NAMALWA (cell line): ENCODE results near the gene HTRA2.

Experiments used
- DNase-seq: peaks from one replicate; pipeline ENCODE4 v3.0.0-alpha.2; 2015; ENCODE audit warnings: low spot score

The HTRA2 gene

GRCh38 chr2:74500578-74500946 is 29.2 kb upstream of the HTRA2 start:
- no peak for DNase-seq

GRCh38 chr2:74501335-74502071 is 28.2 kb upstream of the HTRA2 start:
- DNase-seq = peak; percentile 23

- no peak for DNase-seq
Observed at GRCh38 chr2:74502147-74502719, 27.5 kb upstream of the HTRA2 start.

- DNase-seq = no peak
Observed at GRCh38 chr2:74502720-74503505, 26.8 kb upstream of the HTRA2 start.

- DNase-seq = no peak
Observed at GRCh38 chr2:74503506-74504475, 25.9 kb upstream of the HTRA2 start.

GRCh38 chr2:74504591-74504990 is 25.1 kb upstream of the HTRA2 start:
- DNase-seq = no peak

- DNase-seq = no peak
Observed at GRCh38 chr2:74505448-74506246, 24.1 kb upstream of the HTRA2 start.

GRCh38 chr2:74507145-74507925 is 22.4 kb upstream of the HTRA2 start, which contains the start of gene PCGF1:
Gene PCGF1 (minus strand): TSS chr2:74507695. CDS start chr2:74507668, 27 bp downstream.
- DNase-seq = peak; percentile 98

- peak; percentile 35 for DNase-seq
Observed at GRCh38 chr2:74507926-74508520, 21.7 kb upstream of the HTRA2 start.

- DNase-seq = no peak
Observed at GRCh38 chr2:74510272-74510671, 19.5 kb upstream of the HTRA2 start.

GRCh38 chr2:74511104-74511989 is 18.4 kb upstream of the HTRA2 start:
- DNase-seq = no peak

- DNase-seq = no peak
Observed at GRCh38 chr2:74512744-74513604, 16.8 kb upstream of the HTRA2 start.

GRCh38 chr2:74513605-74514367 is 15.9 kb upstream of the HTRA2 start:
- no peak for DNase-seq

- DNase-seq = no peak
Observed at GRCh38 chr2:74514368-74515270, 15.1 kb upstream of the HTRA2 start, which contains the start of gene TLX2. Gene TLX2 (plus strand): TSS chr2:74514450. CDS start chr2:74514807, 357 bp downstream.

GRCh38 chr2:74515271-74515980 is 14.3 kb upstream of the HTRA2 start:
- DNase-seq = no peak
